A673 (cell line): Measurements from ENCODE around the gene LTO1.

Source experiments
- CTCF ChIP-seq: fragments of 300-800, 200-600 bp; sonication (generic); conservative IDR thresholded peaks from 2 replicates; pipeline ENCODE4 v1.5.1; 2017; ENCODE audit warnings: low read depth, mild to moderate bottlenecking, antibody characterized with exemption, low read length, moderate library complexity, mixed read lengths
- EZH2 ChIP-seq: fragments of 200-600 bp; sonication (generic); IDR thresholded peaks from 2 replicates; pipeline ENCODE4 v1.6.1; 2017; ENCODE audit warnings: borderline replicate concordance, low read depth, mild to moderate bottlenecking, mixed read lengths, antibody characterized with exemption, low read length; ENCODE audit not compliant: poor library complexity, severe bottlenecking

- TF ChIP-seq CTCF (peak; percentile 47; the same call in 1 of the 2 replicates), EZH2 (no peak)
Measured at GRCh38 chr11:69644071-69644961, 30.8 kb downstream of the LTO1 start.
